ENCODE measurements around the gene PPM1M. TPM values are rescaled to one million over a fixed set of nuclear protein-coding genes. Genes with fewer than 3 reads are reported as not detected.

Gene PPM1M
- total and polyA plus RNA-seq, 3 experiments from 2014 or later, result 56.6 to 81.8 (median 60.8) TPM

DNA sequence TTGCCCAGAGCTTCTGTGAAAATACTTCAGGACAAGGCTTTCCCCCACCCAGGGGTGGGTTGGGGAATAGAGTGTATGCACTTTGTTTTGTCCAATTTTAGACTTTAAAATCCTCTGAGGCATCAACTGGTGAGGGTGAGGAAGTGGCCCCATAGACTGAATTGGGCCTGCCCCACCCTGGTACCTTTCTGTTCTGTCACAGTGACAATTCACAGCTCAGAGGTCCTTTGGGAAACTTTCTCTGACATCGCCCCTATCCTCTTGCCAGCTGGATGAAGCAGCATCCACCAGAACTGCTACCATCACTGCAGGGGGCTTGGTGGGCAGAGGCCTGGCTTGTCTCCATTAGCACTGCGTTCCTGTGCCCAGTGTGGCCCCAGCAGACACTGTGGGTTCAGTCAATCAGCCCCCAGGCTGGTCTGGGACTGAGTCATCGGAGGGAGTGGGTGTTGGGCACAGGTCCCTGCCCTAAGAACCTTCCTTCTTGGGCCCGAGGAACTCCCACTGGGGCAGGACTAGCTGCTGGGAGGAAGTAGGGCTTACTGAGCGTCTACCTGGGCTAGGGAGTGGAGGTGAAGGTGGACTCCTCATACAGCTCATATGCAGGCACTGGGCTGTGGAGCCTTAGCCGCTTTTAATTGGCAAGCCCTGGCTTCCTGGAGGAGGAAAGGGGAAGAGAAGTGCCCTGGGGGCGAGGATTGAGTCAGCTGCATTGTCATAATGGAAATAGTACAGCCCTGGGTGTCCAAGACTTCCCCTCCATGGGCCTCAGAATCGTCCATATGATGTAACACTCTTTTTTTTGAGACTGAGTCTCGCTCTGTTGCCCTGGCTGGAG, 1.5 kb upstream of the PPM1M start:
- CTCF ChIA-PET, result interaction anchor here (1.1 to 14.4 kb wide), 7 partner anchors 8 to 203 kb away, joined by 3 to 156 read pairs (median 4); partner anchors contain the start of gene WDR82
- POLR2A ChIA-PET, result interaction anchor here (3.1 to 4.7 kb wide), 2 partner anchors 9 to 34 kb away, joined by 31 to 54 read pairs; partner anchors contain the start of gene WDR82
- Histone ChIP-seq H3K4me1 (ENCODE audit: insufficient read depth, low read length) (peaks cover 75% of the 10 kb centered on the region), H3K27ac (ENCODE audit: low read depth, low read length) (no peak overlapping the region), H3K27me3 (ENCODE audit: insufficient read depth, low read length, poor library complexity, severe bottlenecking) (no peaks in the 10 kb centered on the region), H3K4me3 (ENCODE audit: low read length) (no peak overlapping the region), H3K36me3 (ENCODE audit: insufficient read depth, low read length) (no peaks in the 10 kb centered on the region), H3K9me3 (ENCODE audit: low read length) (no peaks in the 10 kb centered on the region)
- Mint-ChIP-seq H3K9me3 (no peaks in the 10 kb centered on the region), H3K36me3 (peaks cover 0 to 34% (median 3%) of the 10 kb centered on the region in 3 donors), H3K4me3 (peak overlapping the region; percentile 82 to 95 (median 86)), H3K27ac (peak overlapping the region; percentile 88 to 99 (median 94)), H3K4me1 (peaks cover 75 to 87% (median 82%) of the 10 kb centered on the region in 3 donors), H3K27me3 (no peaks in the 10 kb centered on the region)
- peak in 1 of 5 donors; percentile 52 for DNase-seq

DNA sequence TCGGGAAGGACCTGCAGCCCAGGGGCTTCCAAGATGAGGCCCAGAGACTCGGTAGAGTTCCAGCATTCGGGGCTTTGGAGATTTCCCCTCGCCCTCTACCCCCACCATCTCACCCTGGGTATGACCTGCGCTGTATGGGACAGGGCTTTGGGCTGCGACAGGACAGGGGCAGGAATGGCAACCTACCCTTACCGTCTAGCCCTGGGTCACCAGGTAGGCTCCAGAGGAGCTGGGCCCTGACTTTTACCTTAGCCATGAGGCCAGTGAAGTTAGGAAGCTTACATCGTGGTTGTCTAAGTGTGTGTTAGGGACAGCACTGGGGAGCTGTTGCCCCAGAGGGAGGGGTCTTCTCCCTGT, 683 bp downstream of the PPM1M start:
- CTCF ChIA-PET, result interaction anchor here (0.6 to 14.4 kb wide), 7 partner anchors 8 to 34 kb away, joined by 3 to 156 read pairs (median 5); partner anchors contain the start of gene WDR82

DNA sequence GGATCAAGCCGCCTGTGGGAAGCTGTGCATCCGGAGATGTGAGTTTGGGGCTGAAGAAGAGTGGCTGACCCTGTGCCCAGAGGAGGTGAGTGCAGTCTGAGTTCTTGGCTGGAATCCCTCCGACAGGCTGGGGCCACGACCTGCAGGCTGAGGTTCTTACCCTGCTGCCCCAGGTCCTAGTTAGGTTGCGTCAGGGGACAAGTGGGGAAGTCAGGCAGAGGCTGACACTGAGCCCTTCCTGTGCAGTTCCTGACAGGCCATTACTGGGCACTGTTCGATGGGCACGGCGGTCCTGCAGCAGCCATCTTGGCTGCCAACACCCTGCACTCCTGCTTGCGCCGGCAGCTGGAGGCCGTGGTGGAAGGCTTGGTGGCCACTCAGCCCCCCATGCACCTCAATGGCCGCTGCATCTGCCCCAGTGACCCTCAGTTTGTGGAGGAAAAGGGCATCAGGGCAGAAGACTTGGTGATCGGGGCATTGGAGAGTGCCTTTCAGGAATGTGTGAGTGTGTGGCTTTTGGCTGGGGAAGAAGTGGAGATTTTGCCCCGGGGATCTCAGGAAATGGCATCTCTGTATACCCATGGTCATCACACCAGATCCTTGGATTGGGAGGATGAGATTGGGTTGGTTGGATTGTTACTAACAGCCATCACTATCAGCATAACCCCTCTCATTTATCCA, 1.3 kb downstream of the PPM1M start:
- Histone ChIP-seq H3K4me1 (ENCODE audit: insufficient read depth, low read length) (peaks cover 79% of the 10 kb centered on the region), H3K9me3 (ENCODE audit: low read length) (no peaks in the 10 kb centered on the region), H3K27me3 (ENCODE audit: insufficient read depth, low read length, poor library complexity, severe bottlenecking) (no peaks in the 10 kb centered on the region), H3K27ac (ENCODE audit: low read depth, low read length) (peak overlapping the region; percentile 80), H3K4me3 (ENCODE audit: low read length) (peak overlapping the region; percentile 82), H3K36me3 (ENCODE audit: insufficient read depth, low read length) (no peaks in the 10 kb centered on the region)
- H3K27me3 Mint-ChIP-seq, result no peaks in the 10 kb centered on the region
- H3K27ac Mint-ChIP-seq, result peak overlapping the region; percentile 88 to 100 (median 96)
- no peaks in the 10 kb centered on the region for H3K9me3 Mint-ChIP-seq
- peaks cover 69 to 88% (median 77%) of the 10 kb centered on the region in 3 donors for H3K4me1 Mint-ChIP-seq
- ChIA-PET POLR2A (interaction anchor here (0.6 to 4.7 kb wide), 7 partner anchors 12 to 217 kb away, joined by 3 to 54 read pairs (median 3); partner anchors contain the start of gene WDR82), CTCF (interaction anchor here (1.1 to 14.4 kb wide), 4 partner anchors 12 to 33 kb away, joined by 3 to 156 read pairs (median 8); partner anchors contain the start of gene WDR82)
- DNase-seq, result peak in 1 of 5 donors; percentile 55
- H3K4me3 Mint-ChIP-seq, result peak overlapping the region; percentile 78 to 95 (median 91)
- H3K36me3 Mint-ChIP-seq, result peaks cover 0 to 50% (median 8%) of the 10 kb centered on the region in 3 donors

More for the DNA sequence above, 683 bp downstream of the PPM1M start:
- Mint-ChIP-seq H3K27ac (peak overlapping the region; percentile 88 to 100 (median 96)), H3K9me3 (no peaks in the 10 kb centered on the region), H3K4me3 (peak overlapping the region; percentile 78 to 95 (median 91)), H3K36me3 (peaks cover 0 to 47% (median 6%) of the 10 kb centered on the region in 3 donors), H3K4me1 (peaks cover 71 to 85% (median 80%) of the 10 kb centered on the region in 3 donors), H3K27me3 (no peaks in the 10 kb centered on the region)
- peaks cover 79% of the 10 kb centered on the region for H3K4me1 ChIP-seq (ENCODE audit: insufficient read depth, low read length)
- peak overlapping the region; percentile 82 for H3K4me3 ChIP-seq (ENCODE audit: low read length)
- H3K27me3 ChIP-seq (ENCODE audit: insufficient read depth, low read length, poor library complexity, severe bottlenecking), result no peaks in the 10 kb centered on the region
- no peak for DNase-seq
- no peaks in the 10 kb centered on the region for H3K9me3 ChIP-seq (ENCODE audit: low read length)
- H3K36me3 ChIP-seq (ENCODE audit: insufficient read depth, low read length), result no peaks in the 10 kb centered on the region
- H3K27ac ChIP-seq (ENCODE audit: low read depth, low read length), result peak overlapping the region; percentile 80
- POLR2A ChIA-PET, result interaction anchor here (0.6 to 4.7 kb wide), 9 partner anchors 9 to 218 kb away, joined by 3 to 54 read pairs (median 5); partner anchors contain the start of genes GLYCTK and WDR82

DNA sequence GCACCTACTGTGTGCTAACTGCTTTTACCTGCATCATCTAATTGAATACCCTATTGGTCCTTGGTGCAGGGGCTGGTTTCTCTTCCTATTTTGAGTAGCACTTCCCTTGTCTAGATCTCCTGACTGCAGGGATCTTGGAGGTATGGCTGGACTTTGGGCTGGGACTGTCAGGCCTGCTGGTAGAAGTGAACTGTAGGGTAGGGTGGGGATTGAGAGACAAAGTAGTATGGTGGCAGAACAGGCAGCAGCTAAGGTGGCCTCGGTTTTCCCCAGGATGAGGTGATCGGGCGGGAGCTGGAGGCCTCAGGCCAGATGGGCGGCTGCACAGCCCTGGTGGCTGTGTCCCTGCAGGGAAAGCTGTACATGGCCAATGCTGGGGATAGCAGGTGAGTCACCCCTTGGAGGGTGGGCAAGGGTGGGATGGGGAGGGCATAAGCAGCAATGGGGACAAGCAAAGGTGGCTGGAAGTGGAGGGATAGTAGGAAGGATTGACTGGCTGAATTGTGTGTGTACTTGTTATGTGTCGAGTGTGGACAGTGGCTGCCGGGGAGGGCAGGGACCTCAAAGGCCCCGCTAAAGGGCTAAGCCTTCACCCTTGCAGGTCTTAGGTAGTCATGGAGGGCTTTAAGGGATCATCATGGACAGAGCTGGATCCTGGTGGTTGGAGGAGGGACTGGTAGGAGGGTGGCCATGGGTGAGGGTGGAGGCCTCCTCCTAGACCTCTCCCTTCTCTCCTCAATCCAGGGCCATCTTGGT, 2.0 kb downstream of the PPM1M start:
- H3K4me3 Mint-ChIP-seq, result peak overlapping the region; percentile 78 to 95 (median 91)
- no peaks in the 10 kb centered on the region for H3K9me3 ChIP-seq (ENCODE audit: low read length)
- DNase-seq, result peak in 1 of 5 donors; percentile 41
- H3K4me3 ChIP-seq (ENCODE audit: low read length), result peak overlapping the region; percentile 82
- H3K27me3 Mint-ChIP-seq, result no peaks in the 10 kb centered on the region
- H3K36me3 Mint-ChIP-seq, result peaks cover 0 to 55% (median 11%) of the 10 kb centered on the region in 3 donors
- H3K4me1 Mint-ChIP-seq, result peaks cover 69 to 91% (median 80%) of the 10 kb centered on the region in 3 donors
- CTCF ChIA-PET, result interaction anchor here (1.1 to 14.4 kb wide), 7 partner anchors 12 to 40 kb away, joined by 3 to 156 read pairs (median 5); partner anchors contain the start of genes GLYCTK and WDR82
- peak overlapping the region; percentile 88 to 100 (median 95) for H3K27ac Mint-ChIP-seq
- no peaks in the 10 kb centered on the region for H3K36me3 ChIP-seq (ENCODE audit: insufficient read depth, low read length)
- no peaks in the 10 kb centered on the region for H3K9me3 Mint-ChIP-seq
- H3K4me1 ChIP-seq (ENCODE audit: insufficient read depth, low read length), result peaks cover 81% of the 10 kb centered on the region
- peak overlapping the region; percentile 80 for H3K27ac ChIP-seq (ENCODE audit: low read depth, low read length)
- POLR2A ChIA-PET, result interaction anchor here (0.6 to 2.5 kb wide), 9 partner anchors 9 to 165 kb away, joined by 3 to 12 read pairs (median 3); partner anchors contain the start of genes TWF2 and WDR82
- no peaks in the 10 kb centered on the region for H3K27me3 ChIP-seq (ENCODE audit: insufficient read depth, low read length, poor library complexity, severe bottlenecking)

DNA sequence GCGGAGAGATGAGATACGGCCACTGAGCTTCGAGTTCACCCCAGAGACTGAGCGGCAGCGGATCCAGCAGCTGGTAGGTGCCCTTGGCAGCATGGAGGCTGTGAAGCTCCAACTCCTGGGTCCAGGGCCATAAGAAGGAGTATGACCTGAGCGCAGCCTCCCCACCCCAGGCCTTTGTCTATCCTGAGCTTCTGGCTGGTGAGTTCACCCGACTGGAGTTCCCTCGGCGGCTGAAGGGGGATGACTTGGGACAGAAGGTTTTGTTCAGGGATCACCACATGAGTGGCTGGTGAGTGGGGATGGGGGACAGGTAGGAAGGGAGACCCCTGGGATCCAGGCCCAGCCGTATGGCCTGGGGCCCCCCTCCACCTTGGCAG, 2.6 kb downstream of the PPM1M start:
- Mint-ChIP-seq H3K4me1 (peaks cover 73 to 93% (median 83%) of the 10 kb centered on the region in 3 donors), H3K36me3 (peaks cover 0 to 57% (median 15%) of the 10 kb centered on the region in 3 donors)
- H3K4me3 ChIP-seq (ENCODE audit: low read length), result no peak overlapping the region

DNA sequence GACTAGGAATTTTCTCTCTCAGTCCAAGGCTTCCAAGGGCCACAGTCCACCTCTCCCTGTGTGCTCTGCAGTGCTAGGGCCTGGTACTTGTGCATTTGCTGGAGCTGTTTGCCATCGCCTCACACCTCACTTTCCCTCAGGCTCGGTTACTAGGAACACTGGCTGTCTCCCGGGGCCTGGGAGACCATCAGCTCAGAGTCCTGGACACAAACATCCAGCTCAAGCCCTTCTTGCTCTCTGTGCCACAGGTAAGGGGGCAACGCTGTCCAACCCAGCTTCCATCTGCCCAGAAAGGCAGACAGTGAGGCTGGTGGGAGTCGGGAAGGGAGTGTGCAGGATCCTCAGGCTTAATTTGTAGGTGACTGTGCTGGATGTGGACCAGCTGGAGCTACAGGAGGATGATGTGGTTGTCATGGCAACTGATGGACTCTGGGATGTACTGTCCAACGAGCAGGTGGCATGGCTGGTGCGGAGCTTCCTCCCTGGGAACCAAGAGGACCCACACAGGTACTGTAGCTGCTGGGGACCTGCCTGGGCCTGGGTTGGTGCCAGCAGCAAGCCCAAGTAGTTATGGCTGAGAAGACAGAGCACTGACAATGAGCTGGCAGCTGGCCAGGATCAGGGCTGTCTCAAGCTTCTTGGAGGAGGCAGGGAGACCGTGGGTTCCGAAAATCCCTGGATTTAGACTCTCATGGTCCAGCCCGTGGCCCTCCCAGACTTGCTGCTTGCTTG, 3.4 kb downstream of the PPM1M start:
- Mint-ChIP-seq H3K27me3 (peaks cover 0 to 2% of the 10 kb centered on the region in 2 donors), H3K4me3 (peak overlapping the region; percentile 5 to 88 (median 52)), H3K9me3 (peaks cover 0 to 2% (median 0%) of the 10 kb centered on the region in 5 donors), H3K4me1 (peaks cover 73 to 93% (median 84%) of the 10 kb centered on the region in 3 donors), H3K27ac (peak overlapping the region; percentile 88 to 100 (median 96)), H3K36me3 (peaks cover 0 to 65% (median 15%) of the 10 kb centered on the region in 3 donors)
- POLR2A ChIA-PET, result interaction anchor here (0.7 to 2.5 kb wide), 7 partner anchors 10 to 69 kb away, joined by 3 to 12 read pairs (median 7); partner anchors contain the start of genes TWF2 and WDR82
- H3K9me3 ChIP-seq (ENCODE audit: low read length), result no peaks in the 10 kb centered on the region
- peaks cover 86% of the 10 kb centered on the region for H3K4me1 ChIP-seq (ENCODE audit: insufficient read depth, low read length)
- CTCF ChIA-PET, result interaction anchor here (1.1 to 14.4 kb wide), 6 partner anchors 17 to 90 kb away, joined by 3 to 156 read pairs (median 6); partner anchors contain the start of genes GLYCTK and WDR82
- H3K27ac ChIP-seq (ENCODE audit: low read depth, low read length), result no peak overlapping the region
- DNase-seq, result peak in 2 of 5 donors; percentile 41 to 68
- H3K36me3 ChIP-seq (ENCODE audit: insufficient read depth, low read length), result peaks cover 3% of the 10 kb centered on the region
- H3K4me3 ChIP-seq (ENCODE audit: low read length), result no peak overlapping the region
- no peaks in the 10 kb centered on the region for H3K27me3 ChIP-seq (ENCODE audit: insufficient read depth, low read length, poor library complexity, severe bottlenecking)

More for the DNA sequence above, 2.6 kb downstream of the PPM1M start:
- peaks cover 0 to under 1% of the 10 kb centered on the region in 2 donors for H3K27me3 Mint-ChIP-seq
- Histone ChIP-seq H3K27me3 (ENCODE audit: insufficient read depth, low read length, poor library complexity, severe bottlenecking) (no peaks in the 10 kb centered on the region), H3K4me1 (ENCODE audit: insufficient read depth, low read length) (peaks cover 86% of the 10 kb centered on the region), H3K9me3 (ENCODE audit: low read length) (no peaks in the 10 kb centered on the region), H3K36me3 (ENCODE audit: insufficient read depth, low read length) (no peaks in the 10 kb centered on the region), H3K27ac (ENCODE audit: low read depth, low read length) (no peak overlapping the region)
- peak in 1 of 5 donors; percentile 47 for DNase-seq
- ChIA-PET CTCF (interaction anchor here (1.1 to 14.4 kb wide), 6 partner anchors 16 to 91 kb away, joined by 3 to 156 read pairs (median 6); partner anchors contain the start of genes GLYCTK and WDR82), POLR2A (interaction anchor here (0.6 to 2.5 kb wide), 10 partner anchors 9 to 164 kb away, joined by 3 to 12 read pairs (median 3); partner anchors contain the start of genes TWF2 and WDR82)
- peaks cover 0 to under 1% (median 0%) of the 10 kb centered on the region in 5 donors for H3K9me3 Mint-ChIP-seq
- peak overlapping the region; percentile 68 to 95 (median 89) for H3K4me3 Mint-ChIP-seq
- peak overlapping the region; percentile 88 to 100 (median 94) for H3K27ac Mint-ChIP-seq

All from CD8-positive, alpha-beta memory T cell (primary cell).